Measurements from ENCODE around the gene GNAZ.
"Not testable (repeated sequence)": the region's sequence is repeated elsewhere in the genome, so short reads cannot be mapped to it uniquely, and the experiment has no call there.

The GNAZ gene

DNA sequence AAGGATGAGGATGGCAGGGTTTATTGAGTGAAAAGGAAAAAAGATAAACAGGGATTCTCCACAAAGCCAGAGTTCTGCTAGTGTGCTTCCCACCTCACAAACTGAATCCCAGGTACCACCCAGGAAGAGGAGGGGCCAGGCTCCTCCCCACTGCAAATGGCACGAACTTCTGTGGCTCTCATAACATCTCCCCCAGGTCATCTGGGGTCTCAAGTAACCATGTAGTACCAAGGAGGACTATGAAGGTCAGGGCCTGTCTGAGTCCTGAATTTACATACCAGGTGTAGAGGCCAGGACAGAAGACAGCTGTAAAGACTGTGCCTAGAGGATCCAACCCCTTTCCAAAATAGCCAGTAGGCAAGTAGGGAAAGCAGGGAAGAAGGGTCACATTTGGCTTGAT lies 25.7 kb upstream of the GNAZ start:
- no peak for DNase-seq (ENCODE audit: low read depth)

- DNase-seq (ENCODE audit: low read depth): no peak
Measured at GRCh38 chr22:23045461-23045860, 24.9 kb upstream of the GNAZ start.

GRCh38 chr22:23047265-23047664 lies 23.1 kb upstream of the GNAZ start:
- no peak for DNase-seq (ENCODE audit: low read depth)

DNA sequence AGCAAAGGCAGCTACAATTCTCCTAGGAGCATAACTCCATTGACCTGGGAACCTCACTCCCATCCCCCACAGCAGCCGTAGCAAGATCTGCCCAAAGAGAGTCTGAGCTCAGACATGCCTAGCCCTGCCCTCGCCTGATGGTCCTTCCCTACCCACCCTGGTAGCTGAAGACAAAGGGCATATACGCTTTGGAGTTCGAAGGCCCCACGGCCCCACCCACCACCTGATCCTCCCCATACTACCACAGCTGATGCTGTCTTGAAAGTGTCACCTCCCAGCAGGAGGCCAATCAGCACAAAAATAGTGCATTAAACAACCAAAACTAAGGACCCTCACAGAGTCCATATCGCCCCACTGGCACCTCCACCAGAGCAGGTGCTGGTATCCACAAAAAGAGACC lies 22.6 kb upstream of the GNAZ start:
- no peak for DNase-seq (ENCODE audit: low read depth)

GRCh38 chr22:23050546-23050945 lies 19.8 kb upstream of the GNAZ start:
- DNase-seq (ENCODE audit: low read depth): not testable (repeated sequence)

GRCh38 chr22:23053051-23053707 lies 17.1 kb upstream of the GNAZ start:
- DNase-seq (ENCODE audit: low read depth): no peak

GRCh38 chr22:23053912-23054530 lies 16.3 kb upstream of the GNAZ start:
- DNase-seq (ENCODE audit: low read depth): no peak

- DNase-seq (ENCODE audit: low read depth): no peak
Measured at GRCh38 chr22:23054531-23055257, 15.6 kb upstream of the GNAZ start.

DNA sequence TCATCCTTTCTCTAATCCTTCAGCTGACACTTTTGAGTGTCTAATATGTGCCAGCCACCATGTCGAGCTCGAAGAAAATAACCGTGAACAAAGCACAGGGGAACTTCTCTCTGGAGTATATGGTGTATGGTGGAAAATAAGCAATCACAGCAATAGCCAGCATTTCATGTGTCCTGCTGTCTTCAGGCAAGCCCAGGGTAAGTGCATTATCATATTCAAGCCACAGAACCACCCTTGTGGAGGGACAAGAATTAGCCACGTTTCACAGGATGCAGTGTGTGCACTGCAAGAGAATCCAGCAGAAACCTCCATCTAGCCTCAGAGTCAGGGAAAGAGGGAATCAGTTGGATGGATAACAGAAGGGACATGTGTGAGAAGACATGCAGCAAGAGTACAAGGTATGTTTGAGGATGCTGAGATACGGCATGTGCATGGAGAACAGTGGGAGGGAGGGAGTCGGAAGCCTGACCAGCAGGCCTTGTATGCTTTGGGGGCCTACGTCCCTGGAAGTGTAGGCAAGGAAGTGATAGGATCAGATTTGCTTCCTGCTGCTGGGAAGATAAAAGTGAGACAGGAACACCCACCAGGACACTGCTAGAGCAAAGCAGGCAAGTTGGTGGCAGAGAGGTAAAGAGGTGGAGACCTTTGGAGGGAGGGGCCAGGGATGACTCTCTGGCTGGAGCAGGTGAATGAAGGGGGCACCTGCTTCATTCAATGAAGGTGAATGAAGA lies 14.7 kb upstream of the GNAZ start:
- DNase-seq (ENCODE audit: low read depth): no peak

DNA sequence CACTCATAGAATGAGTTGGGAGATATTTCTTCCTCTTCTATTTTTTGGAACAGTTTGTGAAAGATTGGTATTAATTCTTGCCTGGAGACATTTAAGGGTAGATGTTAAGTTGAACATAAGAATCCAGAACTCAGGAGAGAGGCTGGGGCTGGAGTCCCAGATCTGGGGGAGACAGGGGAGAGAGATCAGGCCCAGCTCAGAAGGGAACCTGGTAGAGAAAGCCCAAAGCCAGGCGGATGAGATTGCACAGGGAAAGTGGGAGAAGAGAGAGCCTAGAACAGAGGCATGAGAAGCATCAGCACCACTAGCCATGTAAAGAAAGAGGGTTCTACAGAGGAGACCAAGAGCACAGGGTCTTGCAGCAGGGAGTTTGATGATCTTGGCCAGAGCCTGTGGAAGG lies 13.0 kb upstream of the GNAZ start:
- no peak for DNase-seq (ENCODE audit: low read depth)

- no peak for DNase-seq (ENCODE audit: low read depth)
Measured at GRCh38 chr22:23058063-23058462, 12.3 kb upstream of the GNAZ start.

GRCh38 chr22:23058481-23059283 lies 11.6 kb upstream of the GNAZ start:
- no peak for DNase-seq (ENCODE audit: low read depth)

DNA sequence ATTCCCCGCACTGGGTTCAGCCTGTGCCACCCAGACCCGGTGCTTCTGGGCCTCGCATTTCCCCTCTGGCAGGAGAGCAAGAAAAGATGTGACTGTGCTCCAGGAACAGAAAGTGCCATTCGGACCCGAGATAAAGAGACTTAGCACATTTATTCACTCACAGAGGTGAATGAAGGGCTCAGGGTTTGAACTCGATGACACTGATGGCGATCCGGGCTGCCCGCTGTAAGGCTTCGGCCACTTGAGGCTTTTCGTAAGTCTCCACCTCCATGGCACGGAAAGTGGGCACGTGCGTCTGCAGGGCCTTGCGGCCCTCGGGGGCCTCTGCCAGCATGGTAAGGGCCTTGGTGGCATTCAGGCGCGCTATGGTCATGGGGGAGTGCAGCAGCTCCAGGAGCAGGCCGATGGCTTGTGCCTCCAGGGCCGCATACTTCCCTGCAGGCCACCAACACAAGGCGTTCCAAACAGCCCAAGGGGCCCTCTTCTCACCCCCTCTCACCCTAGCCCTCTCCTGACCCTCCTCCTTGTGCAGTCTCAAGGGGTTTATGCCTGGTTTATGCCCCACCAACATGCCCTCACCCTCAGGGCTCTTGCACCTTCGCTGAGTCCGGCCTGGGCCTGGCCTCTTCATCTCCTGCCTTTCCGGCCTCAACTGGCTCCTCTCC lies 10.9 kb upstream of the GNAZ start:
- DNase-seq (ENCODE audit: low read depth): no peak

GRCh38 chr22:23060612-23061400 lies 9.5 kb upstream of the GNAZ start:
- no peak for DNase-seq (ENCODE audit: low read depth)

- no peak for DNase-seq (ENCODE audit: low read depth)
Measured at GRCh38 chr22:23061471-23062280, 8.6 kb upstream of the GNAZ start.

GRCh38 chr22:23062616-23063538 lies 7.4 kb upstream of the GNAZ start:
- DNase-seq (ENCODE audit: low read depth): no peak

DNA sequence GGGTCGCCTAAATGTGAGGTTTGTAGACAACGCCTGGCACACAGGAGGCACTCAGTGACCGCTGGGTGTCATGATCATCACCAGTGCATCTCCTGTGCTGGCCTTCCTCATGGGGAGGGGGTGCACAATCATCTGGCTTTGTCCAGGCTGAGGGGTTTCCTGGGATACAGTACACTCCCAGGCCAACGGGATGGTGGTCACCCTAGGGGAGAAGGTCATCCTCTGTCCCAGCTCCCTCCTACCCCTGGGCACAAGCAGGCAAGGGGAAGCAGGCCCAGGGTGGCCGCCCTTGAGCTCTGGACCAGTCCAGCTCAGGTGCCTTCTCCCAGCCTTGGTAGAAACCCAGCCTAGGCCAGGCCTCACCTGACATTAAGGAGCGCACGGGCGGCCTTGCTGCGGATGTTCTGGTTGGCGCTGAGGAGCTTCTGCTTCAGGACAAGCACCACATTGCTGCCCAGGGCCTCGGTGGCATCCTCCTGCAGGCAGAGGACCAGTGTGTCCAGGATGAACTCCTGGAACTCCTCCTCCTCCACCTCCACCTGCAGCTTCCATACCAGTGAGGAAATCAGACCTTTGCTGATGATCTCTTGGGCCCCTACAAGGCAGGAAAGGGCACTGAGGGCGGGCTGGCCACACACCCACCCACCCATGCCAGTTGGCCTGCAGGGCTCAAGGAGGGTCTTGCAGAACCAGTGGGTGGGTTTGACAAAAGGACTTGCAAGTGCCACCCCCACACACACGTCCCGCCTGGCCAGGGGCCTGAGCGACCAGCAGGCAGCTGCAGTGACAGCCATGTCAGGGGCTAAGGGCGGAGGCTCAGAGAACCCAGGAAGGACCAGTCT lies 6.6 kb upstream of the GNAZ start:
- DNase-seq (ENCODE audit: low read depth): no peak
